DND-41 (cell line): ENCODE measurements around the gene THOC2.

Experiments used
- EZH2 ChIP-seq: IDR thresholded peaks from 3 replicates; pipeline ENCODE4 v1.6.1; 2012; ENCODE audit warnings: borderline replicate concordance, low read depth, mild to moderate bottlenecking, moderate library complexity, low read length, inconsistent platforms; ENCODE audit not compliant: severe bottlenecking
- TF ChIP-seq, protein P1 (sequence below): IDR thresholded peaks from 2 replicates; pipeline ENCODE4 v1.5.1; 2012; ENCODE audit warnings: borderline replicate concordance, low read length, moderate library complexity, mild to moderate bottlenecking; ENCODE audit not compliant: poor library complexity, severe bottlenecking; ENCODE audit errors: extremely low read depth

- TF ChIP-seq EZH2 = no peak
- TF ChIP-seq, protein P1, sequence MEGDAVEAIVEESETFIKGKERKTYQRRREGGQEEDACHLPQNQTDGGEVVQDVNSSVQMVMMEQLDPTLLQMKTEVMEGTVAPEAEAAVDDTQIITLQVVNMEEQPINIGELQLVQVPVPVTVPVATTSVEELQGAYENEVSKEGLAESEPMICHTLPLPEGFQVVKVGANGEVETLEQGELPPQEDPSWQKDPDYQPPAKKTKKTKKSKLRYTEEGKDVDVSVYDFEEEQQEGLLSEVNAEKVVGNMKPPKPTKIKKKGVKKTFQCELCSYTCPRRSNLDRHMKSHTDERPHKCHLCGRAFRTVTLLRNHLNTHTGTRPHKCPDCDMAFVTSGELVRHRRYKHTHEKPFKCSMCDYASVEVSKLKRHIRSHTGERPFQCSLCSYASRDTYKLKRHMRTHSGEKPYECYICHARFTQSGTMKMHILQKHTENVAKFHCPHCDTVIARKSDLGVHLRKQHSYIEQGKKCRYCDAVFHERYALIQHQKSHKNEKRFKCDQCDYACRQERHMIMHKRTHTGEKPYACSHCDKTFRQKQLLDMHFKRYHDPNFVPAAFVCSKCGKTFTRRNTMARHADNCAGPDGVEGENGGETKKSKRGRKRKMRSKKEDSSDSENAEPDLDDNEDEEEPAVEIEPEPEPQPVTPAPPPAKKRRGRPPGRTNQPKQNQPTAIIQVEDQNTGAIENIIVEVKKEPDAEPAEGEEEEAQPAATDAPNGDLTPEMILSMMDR = no peak
These were observed 144.1 kb downstream of the THOC2 start for GRCh38 chrX:123588723-123589122.
